HG03432 (cell line): ENCODE measurements around the gene GCHFR.

Experiments used
- ATAC-seq: cut with Tn5 transposase; IDR thresholded peaks from one replicate; pipeline ENCODE4 v1.9.1; 2021; ENCODE audit warnings: mild to moderate bottlenecking, moderate library complexity; ENCODE audit not compliant: unreplicated experiment

Gene GCHFR

DNA sequence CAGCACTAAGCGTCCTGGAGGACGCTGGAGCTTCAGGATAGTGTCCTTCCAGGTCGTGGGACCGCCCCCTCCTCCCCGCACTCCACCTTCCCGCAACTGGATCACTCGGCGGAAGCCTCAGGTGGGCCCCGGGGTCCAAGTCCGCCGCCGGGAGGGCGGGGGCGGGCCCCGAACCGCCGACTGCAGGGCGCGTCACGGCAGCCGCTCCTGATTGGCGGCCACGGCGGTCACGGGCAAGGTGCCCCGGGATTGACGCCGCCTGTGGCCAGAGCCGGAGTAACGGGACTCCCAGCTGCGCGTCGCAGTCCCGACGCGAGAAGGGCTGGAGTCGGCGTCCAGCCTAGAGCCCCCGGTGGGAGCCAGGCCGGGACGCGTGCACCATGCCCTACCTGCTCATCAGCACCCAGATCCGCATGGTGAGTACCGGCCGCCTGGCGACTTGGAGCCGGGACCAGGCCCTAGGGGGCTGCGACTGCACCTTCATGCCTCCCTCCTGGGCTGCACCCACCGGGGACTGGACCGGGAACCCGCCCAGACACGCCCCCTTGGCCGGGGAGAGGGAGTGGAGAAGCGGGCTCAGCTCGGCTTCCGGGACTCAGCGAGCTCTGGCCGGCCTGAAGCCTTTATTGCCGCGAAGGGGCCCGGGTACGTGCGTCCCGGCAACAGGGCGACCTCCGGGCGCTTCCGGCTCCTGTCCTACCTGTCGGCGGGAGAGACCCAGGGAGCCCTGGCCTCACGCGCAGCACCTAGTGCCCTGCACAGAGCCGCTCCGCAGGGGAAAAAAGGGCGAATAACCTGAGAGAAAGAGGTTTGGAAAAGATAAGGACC is at the start of gene GCHFR:
Gene GCHFR, plus strand, starts transcription at position 268 of the 828 bp plus-strand sequence. Its CDS starts 113 bp downstream, at position 381.
- ATAC-seq, result peak; percentile 53

DNA sequence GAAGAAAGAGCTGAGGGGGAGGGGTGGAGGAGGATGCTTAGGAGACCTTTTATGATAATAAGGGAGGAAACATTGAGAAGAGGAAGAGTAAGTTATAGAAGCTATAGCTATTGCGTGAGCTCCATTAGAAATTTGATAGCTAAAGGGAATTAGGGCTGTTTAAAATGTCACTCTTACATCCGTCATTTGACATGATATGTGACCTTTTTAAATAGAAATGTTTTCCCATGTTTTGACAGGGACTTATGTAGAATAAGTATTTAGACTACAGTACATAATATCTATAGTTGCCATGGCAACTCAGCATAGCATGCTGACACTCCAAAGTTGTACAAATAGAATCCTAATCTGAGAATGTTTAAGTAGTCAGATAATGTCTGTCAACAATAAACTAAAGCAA is 49.7 kb upstream of the GCHFR start:
- no peak for ATAC-seq

DNA sequence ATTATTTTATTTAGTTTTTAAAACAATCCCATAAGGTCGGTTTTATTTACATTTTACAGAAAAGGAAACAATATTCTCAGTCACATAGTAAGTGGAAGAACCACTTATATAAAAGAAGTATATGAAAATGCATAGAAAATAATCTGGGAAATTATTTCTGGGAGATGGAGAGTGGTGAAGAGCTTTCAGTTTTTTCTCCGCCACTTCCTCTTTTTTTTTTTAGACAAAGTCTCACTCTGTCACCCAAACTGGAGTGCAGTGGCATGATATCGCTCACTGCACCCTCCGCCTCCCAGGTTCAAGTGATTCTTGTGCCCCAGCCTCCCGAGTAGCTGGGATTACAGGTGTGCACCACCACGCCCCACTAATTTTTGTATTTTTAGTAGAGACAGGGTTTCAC is 47.7 kb upstream of the GCHFR start:
- ATAC-seq, result no peak

DNA sequence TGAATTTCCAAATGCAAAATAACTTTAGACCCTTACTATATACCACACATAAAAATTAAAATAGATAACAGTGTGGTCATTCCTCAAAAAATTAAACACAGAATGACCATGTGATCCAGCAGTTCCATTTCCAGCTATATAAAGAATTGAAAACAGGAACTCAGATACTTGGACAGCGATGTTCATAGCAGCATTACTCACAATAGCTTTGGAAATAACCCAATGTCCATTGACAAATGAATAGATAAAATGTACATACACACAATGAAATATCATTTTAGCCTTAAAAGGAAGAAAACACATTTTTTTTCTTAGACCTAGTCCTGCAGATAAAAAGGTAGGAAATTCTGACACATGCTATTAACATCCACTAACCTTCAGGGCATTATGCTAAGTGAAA is 42.2 kb upstream of the GCHFR start:
- ATAC-seq, result no peak

DNA sequence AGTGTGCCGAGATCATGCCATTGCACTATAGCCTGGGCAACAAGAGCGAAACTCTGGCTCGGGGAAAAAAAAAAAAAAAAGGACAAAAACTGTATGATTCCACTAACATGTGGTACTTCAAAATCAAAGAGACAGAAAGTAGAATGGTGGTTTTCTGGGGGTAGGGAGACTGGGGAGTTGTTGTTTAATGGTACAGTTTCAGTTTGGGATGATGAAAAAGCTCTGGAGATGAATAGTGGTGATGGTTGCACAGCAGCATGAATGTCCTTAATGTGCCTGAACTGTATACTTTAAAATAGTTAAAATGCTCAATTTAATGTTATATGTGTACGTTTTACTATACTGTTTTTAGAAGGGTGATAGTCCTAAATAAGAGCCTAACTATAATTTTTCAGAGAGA is 41.5 kb upstream of the GCHFR start:
- no peak for ATAC-seq

DNA sequence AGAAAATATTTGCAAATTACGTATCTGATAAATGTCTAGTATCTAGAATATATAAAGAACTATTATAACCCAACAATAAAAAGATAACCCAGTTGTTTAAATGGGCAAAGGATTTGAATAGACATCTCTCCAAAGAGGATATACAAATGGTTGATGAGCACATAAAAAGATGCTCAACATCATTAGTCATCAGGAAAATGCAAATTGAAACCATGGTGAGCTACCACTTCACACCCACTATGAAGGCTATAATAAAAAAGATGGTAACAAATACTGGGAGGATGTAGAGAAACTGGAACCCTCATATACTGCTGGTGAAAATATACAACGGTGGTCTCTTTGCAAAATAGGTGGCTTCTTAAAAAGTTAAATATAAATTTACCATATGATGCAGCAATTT is 40.9 kb upstream of the GCHFR start:
- no peak for ATAC-seq

DNA sequence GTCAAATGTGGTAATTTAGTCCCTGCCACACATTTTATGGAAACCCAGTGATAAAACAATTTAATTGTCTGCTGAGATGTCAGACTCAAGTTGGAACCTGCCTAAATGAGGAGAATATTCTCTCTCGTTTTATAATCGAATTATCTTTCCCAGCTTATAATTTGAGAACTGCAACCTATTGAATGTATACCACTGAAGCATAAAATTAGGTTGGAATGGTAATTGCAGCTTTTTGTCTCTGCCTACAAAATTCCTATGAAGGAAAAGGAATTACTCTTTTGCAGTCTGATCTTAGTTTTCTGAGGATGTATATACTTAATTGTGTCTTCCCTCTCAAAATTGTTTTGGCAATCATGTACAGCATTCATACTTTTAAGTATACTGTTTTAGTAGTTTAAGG is 39.9 kb upstream of the GCHFR start:
- no peak for ATAC-seq

DNA sequence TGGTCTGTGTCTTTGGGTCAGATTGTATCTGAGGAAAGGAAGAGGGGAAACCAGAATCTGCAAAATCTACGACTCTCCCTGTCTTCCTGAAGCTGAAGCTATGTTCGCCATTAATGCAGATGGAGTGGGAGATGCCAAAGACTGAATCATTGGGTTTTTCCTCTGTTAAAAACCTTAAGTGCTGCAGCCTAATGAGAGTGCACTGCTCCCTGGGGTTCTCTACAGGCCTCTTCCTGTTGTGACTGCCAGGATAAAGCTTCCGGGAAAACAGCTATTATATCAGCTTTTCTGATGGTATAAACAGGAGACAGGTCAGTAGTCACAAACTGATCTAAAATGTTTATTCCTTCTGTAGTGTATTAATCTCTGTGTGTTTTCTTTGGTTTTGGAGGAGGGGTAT is 32.8 kb upstream of the GCHFR start:
- no peak for ATAC-seq

DNA sequence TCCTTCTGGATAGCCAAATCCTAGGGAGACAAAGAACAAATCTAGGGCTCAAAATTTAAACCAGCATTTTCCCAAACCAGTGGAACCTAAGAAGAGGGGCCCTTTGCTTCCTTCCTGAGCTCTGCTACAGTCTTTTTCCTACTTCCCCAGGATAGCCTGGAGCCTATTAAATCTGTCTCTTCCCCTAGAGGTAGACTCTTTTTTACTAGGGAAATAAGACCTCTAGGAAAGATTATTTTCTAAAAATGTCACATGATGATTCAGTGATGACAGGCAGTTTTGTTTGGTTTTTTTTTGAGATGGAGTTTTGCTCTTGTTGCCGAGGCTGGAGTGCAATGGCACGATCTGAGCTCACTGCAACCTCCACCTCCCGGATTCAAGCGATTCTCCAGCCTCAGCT is 27.3 kb upstream of the GCHFR start:
- no peak for ATAC-seq

DNA sequence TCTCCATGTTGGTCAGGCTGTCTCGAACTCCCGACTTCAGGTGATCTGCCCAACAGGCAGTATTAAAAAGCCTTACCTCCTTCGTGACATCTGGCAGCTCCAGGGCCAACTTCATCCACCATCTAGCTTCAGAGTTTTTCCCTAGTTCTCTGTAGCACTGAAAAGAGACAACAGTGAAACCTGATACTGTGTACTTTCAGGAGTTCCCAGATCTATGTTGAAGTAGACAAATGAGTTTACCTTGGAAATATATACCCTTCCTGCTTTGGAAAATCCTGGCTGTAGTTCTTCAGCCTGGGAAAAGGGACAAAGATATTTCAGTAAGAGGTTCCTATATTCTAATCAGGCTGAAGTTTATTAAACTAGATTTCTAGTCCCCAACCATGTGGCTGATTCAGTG is 26.8 kb upstream of the GCHFR start:
- no peak for ATAC-seq

DNA sequence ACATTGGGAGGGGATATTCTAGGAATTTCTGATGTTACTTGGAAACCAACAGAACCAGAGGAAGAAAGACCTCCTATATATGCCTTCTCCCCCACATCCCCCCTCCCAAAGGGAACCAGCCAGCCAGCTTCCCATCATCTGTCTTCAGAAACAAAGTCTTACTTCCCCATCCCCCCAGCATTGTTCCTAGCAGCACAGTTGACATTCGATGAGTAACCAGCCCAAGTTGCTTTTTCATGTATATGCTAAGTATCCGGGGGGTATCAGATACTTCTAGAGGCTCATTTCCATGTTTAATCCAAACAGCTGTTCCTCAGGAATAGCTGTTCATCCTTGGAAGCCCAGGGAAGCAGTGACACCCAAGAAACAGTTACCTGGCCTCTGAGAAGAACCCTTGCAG is 24.8 kb upstream of the GCHFR start:
- no peak for ATAC-seq

DNA sequence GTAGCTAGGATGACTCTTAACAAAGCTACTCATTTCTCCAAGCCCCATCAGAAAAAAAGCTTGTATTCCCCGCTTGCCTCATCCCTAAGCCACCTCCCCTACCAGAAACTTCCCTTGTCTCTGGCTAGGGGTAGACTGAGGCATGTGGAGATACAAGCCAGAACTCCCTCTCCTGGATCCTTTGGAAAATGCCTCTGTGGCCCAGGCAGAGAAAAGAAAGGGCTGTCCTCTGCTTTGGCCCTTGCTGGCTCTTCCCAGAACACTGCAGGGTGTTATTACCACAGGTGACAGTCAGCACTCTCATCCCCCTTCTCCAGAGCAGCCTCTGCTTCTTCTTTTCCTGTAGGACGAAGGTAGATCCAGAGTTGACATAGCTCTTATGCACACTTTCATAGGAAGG is 24.0 kb upstream of the GCHFR start:
- no peak for ATAC-seq

DNA sequence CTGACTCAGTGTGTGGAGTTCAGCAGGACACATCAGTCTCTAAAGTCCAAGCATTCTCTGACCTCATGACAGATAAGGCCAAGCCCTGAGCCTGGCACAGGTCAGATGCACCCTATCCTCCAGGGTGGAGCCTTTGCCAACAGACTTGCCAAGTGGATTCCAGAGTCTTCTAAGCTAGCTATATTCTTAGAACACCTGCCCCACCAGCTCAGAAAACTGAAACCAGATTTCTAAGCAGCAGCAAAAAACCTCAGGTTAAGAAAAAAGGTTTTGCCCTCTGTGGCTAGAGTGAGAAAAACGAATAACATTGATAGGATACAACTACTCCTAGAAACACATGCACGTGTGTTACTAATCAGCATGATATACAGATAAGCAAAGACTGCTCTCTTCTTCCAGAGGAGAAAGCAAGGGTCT is 20.4 kb upstream of the GCHFR start:
- ATAC-seq, result no peak

DNA sequence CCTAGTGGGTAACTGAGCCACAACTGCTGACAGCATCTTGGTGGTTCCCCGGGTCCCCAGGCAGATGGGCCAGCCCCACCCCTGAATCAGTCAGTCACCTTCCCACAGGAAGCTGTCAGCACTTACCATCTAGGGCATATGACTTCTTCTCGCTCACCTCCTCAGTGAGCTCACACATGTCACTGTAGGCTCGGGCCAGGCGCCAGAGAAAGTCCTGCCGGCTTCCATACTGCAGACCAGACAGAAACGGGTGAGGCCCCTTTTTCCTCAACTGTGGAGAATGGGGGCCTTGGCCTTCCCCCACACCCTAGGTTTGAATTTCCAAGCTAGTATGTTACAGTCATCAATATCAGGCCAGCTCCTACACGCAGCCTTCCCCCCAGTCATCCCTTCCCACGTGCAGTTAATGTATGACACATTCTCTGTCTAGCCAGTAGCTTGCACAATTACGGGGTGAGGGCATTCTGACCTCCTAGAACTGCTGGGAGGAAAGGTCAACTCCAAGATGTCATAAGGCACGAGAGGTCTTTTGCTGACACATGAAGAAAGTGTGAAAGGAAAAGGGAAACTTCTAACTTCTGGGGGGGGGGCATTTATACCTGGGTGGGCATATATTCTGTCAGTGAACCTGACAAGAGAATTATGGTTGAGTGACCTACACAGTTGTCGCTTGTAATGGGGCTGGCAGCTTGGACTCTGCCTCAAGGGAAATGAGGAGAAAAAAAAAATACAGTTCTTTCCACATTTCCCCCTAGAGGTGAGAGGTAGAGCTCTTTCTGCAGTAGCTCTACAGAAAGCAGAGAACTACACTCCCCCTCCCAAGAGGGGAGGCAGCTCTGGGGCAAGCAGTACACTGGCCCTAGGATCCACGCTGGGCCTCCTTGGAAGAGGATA is 19.7 kb upstream of the GCHFR start:
- ATAC-seq, result no peak

DNA sequence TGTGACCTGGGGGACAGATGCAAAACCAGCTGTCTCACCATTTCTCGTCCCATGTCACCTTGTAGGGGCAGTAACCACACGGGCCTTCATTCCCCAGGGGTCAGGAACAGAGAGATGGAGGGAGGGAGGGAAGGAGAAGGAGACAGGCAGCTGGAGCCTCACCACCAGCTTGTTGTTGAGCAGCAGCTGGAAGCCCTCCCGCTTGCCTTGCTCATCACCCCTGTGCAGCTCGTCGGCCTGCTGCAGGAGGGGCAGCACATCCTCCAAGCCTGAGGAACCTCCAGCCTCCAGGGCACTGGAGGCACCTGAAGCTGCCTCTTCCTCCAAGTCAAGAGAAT is 19.1 kb upstream of the GCHFR start:
- no peak for ATAC-seq

DNA sequence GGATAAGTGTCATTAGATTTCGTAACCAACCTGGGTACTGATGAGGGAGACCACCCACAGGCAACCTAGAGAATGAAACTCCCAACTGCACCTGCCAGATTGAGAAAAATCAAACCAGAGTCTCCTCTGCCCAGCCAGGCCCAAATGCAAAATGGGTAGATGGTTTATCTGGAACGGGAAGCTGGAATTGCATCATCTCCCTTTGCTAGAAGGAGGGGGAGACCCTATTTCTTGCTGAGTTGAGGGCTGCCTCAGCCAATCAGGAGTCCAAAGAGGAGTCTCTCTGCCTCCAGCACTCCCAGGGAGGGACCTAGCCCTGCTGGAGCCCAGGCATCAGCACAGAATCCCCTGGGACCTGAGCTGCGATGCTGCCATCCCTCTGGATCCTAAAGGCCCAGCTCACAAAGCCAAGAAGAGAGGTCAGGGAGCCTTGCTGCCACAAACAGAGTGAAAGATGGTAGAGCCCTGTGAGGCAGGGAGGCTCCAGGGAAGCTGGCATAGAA is 16.9 kb upstream of the GCHFR start:
- no peak for ATAC-seq

DNA sequence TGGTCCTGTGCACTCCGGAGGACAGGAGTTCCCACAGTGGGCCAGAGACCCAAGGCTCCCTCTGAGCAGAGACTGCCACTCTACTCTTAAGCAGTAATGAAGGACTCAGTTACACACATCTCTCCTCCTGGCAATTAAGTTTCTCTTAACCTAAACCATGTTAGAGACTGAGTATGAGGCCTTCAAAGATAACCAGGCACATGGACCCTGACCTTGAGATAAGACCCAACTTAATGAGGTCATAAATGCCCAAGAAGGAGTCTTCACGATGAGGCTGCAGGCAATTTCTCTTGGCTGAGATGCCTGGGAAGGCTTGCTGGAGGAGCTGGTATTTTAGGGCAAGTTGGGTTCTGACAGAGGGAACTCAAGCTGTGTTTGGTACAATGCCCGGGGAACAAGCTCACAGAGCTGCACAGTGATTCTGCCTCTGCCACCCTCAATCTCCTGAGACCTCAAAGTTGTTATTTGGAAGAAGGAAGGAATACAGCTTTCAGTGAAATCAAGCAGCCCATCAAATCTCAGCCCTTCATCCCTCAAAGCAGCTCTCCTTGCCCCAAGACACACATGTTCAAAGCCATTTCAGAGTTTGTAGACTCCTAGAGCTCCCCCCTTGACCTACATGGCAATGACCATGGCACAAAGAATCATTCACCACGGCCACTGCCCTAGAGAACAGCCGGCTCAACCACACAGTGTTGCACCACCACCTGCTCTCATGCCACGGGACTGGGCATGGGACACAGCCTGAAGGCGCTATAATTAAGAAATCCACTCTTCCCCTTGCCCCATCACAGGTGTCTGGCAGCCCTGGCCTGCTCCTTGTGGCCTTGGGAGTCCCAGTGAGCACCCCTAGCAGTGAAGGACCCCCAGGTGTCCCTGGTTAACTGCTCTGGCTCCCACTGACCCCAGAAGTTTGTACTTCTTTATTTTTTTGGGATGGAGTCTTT is 15.9 kb upstream of the GCHFR start:
- no peak for ATAC-seq

DNA sequence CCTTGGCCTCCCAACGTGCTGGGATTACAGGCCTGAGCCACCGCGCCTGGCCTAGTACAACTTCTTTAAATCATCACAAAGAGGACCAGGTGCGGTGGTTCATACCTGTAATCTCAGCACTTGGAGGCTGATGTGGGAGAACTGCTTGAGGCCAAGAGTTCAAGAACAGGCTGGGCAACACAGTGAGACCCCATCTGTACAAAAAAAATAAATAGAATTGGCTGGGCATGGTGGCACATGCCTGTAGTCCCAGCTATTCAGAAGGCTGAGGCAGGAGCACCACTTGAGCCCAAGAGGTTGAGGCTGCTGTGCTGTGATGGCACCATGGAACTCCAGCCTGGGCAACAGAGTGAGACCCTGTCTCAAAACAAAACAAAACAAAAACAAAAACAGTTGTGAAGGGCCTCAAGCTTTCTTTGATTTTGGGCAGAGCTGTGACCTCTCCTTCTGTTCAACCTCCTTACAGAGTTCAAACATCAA is 14.7 kb upstream of the GCHFR start:
- no peak for ATAC-seq

DNA sequence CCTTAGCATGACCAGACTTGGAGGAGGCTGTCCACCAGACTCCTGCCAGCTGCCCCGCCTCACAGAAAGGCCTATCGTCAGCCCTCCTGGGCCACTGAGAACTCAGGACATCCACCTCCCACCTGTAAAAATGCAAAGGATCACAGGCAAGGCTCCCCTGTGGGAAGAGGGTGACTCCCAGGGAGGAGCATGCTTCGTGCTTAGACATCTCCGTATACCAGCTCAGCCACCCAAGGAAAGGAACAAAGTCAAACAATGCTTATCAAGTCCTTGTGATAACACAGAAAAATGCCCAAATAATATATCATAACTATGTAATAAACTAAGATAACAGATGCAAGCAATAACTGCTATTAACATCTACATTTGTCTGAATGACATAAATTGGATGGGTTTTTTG is 13.0 kb upstream of the GCHFR start:
- no peak for ATAC-seq

DNA sequence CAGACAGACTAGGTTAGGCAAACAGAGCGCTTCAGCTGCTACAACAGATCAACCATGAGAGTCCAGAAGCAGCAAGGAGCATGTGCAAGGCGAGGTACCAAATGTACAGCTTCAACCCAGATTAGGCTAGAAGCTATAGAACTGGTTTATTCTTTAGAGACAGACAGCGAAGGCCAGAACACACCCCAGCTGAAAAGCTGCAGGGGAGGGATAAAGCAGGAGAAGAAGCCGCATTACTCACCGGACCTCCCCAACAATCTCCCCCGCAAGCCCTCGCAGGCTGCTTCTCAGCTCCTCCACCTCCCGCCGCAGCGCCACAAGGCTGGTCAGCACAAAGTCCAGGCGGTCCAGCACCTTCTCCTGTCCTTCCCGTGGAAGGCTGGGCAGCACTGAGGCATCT is 12.1 kb upstream of the GCHFR start:
- no peak for ATAC-seq

DNA sequence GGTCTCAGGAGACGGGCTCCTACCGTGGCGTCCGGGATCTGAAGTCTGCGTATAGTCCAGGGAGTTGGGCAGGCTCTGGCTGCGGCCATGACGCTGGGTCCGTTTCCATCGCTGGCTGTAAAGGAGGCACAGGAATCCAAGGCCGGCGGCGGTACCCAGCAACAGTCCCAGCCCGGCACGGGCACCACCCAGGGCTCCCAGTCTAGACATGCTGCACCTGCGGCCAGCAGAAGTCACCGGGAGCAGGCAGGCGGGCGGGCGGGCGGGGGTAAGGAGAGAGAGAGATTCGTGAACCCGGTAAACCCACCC is 9.3 kb upstream of the GCHFR start:
- peak; percentile 10 for ATAC-seq
